NCI-H524 treated with DMSO at 0.1 percent for 48 hours (cell line): ENCODE measurements around the gene TVP23A.

Experiments used
- DNase-seq: peaks from one replicate; lab custom pipeline; 2025; lab: John Stamatoyannopoulos, UW

The TVP23A gene

GRCh38 chr16:10817963-10818941 is at the start of gene TVP23A:
Gene TVP23A (minus strand): TSS chr16:10818794. CDS start chr16:10818493, 301 bp downstream.
- DNase-seq: no peak

GRCh38 chr16:10868104-10868595 is 49.6 kb upstream of the TVP23A start:
- no peak for DNase-seq

GRCh38 chr16:10867199-10867598 is 48.6 kb upstream of the TVP23A start:
- no peak for DNase-seq

GRCh38 chr16:10865991-10866966 is 47.7 kb upstream of the TVP23A start:
- DNase-seq: no peak

DNA sequence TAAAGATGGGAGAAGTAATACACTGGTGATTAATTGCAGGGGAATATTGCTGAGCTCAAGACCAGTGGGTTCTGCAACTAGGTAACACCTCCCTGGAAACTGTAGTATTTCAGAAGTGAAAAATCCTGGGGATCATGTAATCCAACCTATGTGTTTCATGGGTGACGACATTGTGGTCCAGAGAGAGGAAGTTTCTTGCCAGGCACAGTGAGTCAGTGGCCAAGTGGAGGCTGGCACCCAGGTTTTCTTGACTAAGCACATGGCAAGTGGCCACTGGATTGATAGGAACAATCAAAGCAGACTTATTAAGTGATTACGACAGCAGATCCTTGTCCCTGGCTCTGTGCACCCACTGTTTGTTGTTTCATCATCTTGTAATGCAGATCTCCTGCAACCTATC is 43.8 kb upstream of the TVP23A start:
- no peak for DNase-seq

GRCh38 chr16:10859658-10860057 is 41.1 kb upstream of the TVP23A start:
- DNase-seq: no peak

GRCh38 chr16:10859020-10859419 is 40.4 kb upstream of the TVP23A start:
- no peak for DNase-seq

DNA sequence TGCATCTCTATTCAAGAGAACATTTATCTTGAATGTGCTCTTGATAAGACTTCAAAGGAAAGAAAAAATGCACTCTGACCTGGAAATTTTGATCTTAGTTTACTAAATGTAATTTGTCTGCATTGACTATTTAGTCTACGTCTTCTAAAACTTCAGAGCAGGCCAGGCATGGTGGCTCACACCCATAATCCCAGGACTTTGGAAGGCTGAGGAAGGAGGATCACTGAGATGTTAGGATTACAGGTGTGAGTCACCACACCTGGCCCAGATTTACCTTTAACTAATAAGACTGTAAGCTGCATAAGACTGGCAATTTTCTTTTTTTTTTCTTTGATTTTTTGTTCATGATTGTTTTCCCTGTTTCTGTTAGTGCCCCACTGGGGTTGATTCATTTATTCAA is 39.6 kb upstream of the TVP23A start:
- no peak for DNase-seq

- no peak for DNase-seq
These were observed 37.4 kb upstream of the TVP23A start for GRCh38 chr16:10856042-10856441.

- DNase-seq: no peak
These were observed 34.4 kb upstream of the TVP23A start for GRCh38 chr16:10852948-10853347.

DNA sequence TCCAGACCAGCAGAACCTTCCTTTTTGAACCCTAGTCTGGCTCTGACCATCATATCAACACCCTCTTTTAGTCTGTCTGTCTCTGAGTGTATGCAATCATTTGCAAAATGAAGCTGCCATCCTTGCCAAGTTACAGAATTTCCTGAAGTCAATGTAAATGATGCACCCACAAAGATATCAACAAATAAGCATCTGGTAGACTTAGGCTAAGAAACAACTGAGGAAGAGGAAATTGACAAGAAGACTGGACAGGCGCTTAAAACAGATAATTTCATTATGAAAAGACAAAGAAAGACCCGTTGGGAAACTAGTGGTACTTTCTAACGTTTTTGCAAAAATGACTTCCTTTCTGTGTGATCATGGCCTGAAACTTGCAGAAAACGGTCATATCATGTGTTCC is 33.7 kb upstream of the TVP23A start:
- no peak for DNase-seq

DNA sequence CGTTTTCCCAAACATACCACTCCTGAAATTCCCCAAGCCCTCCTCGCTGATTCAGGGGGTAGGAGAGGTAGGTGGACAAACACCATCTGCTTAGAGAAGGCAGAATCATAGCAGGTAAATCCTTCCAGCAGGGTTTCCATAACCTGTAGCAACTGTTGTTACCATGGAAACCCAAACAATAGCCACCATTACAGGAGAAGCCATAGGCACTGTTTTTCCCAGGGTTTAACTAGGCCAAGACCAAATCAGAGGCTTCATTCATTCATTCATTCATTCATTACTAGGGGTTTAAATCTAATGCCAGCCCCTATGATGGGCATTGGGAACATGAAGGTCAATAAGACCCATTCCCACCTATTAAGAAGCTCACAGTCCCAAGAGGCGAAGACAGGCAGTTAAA is 32.9 kb upstream of the TVP23A start:
- no peak for DNase-seq

- DNase-seq: no peak
These were observed 31.9 kb upstream of the TVP23A start for GRCh38 chr16:10850478-10850850.

GRCh38 chr16:10849736-10850477 is 31.3 kb upstream of the TVP23A start:
- no peak for DNase-seq

GRCh38 chr16:10847176-10847575 is 28.6 kb upstream of the TVP23A start:
- DNase-seq: no peak

- no peak for DNase-seq
These were observed 27.8 kb upstream of the TVP23A start for GRCh38 chr16:10846213-10846998.

DNA sequence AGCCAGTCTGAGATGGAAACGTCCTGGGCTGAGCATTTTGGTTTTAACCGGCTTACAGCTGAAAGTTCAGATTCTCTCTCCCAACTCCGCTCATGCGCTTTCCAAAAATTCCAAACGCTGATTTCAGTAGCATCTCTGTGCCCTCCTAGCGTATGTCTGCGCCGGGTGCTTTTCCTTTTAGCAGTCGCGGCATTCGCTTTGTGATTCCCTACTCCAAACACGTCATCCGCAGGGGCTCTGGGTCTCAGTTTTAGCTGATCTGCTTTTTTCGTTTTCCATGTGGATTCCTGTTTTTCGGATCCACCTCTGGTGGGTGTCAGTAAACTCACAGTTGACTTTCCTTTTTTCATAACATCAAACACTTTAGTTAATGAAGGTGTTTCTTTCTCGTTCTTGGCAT is 22.1 kb upstream of the TVP23A start:
- no peak for DNase-seq

DNA sequence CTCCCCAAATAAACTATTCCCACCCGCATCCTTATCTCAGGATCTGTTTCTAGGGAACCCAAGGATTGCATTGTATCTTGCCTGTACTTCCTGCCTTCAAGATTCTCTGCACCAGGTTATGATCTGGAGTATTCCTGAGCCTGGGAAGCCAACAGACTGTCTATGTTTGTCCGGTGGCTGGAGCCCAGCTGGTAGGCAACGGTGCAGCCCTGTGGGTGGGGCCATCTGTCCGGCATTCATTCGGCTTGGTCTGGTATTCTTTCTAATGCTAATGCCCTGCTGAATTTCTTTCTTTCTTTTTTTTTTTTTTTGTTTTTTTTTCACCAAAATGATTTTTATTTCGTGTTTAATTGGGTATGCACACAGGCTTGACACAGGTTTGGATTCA is 20.7 kb upstream of the TVP23A start:
- DNase-seq: no peak

DNA sequence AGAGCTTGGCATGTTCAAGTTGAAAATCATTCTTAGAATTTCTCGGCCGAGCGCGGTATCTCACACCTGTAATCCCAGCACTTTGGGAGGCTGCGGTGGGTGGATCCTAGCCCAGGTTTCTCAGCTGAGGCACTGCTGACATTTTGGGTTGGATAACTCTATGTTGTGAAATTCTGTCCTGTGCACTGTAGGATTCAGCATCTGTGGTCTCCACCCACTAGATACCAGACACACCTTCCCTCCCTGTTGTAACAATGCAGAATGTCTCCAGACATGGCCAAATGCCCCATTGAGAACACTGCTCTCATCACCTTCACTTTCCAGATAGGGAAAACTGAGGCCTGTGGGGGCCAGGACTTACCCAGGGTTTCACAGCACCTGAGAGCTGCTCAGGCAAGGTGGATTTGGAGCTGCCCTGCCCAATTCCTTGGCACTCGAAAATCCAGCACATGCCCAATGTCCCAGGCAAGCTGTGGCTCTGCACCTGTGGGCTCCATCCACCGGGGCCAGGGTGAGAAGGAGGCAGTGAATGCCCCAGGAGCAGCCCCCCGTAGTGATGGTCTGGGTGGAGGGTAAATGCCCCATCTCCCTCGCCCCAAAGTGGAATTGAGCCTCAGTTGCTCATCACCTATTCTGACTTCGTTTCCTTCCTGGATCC is 20.2 kb upstream of the TVP23A start:
- no peak for DNase-seq

DNA sequence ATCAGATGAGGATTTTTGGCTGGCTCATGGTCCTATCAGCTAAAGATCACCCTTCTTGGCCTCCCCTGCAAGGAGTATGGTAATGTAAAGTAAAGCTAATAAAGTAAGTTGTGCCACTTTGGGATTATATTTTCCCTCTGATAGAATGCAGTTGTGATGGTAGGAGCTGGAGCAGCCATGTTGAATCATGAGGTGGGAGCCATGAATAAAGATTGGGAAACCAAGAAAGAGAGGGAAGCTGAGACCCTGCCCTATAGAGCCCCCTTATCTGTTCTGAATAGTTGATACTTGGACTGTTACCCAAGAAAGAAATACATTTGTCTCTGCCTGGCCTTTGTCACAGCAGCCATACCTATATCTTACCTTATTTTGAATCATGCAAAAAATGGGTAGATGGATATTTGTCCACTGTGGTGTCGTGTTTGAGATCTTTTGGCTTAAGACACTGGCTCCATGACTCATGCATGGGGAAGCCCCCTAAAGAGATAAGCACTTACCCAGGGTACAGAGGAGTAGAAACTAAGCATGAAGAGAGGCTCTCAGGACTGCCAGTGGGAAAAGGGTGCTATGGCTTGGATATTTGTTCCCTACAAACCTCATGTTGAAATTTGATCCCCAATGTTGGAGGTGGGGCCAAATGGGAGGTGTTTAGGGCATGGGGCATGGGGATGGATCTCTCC is 17.7 kb upstream of the TVP23A start:
- no peak for DNase-seq
